Posterior cingulate gyrus (tissue), 11 donors: ENCODE measurements around the gene S100A2.
"Not testable (repeated sequence)": the region's sequence is repeated elsewhere in the genome, so short reads cannot be mapped to it uniquely, and the experiment has no call there.

Experiments
- DNase-seq, 10 donors: peaks; one replicate each; pipeline versions ENCODE4 v3.0.0 to v3.0.0-alpha.2; 2020 to 2021; ENCODE audit warnings: mixed read lengths in 3 of 10
- intact Hi-C: fragments of 100-400 bp; cut with DNase I; formaldehyde crosslinking; loops from one replicate; pipeline ENCODE4 v1.15.1; 2023

S100A2 gene

GRCh38 chr1:153536671-153537375 is 28.8 kb downstream of the S100A2 start:
- peak in 1 of 10 donors; percentile 25 for DNase-seq
- intact Hi-C loops = no loop called here

- intact Hi-C loops = no loop called here
- DNase-seq = peak; percentile 45 to 94 (median 60)
These were observed 29.5 kb downstream of the S100A2 start for GRCh38 chr1:153536012-153536670.

GRCh38 chr1:153535242-153536011 is 30.2 kb downstream of the S100A2 start, which contains the start of gene S100A6:
S100A6 (minus strand) TSS chr1:153535991; CDS start chr1:153535339, 652 bp downstream.
- peak in 3 of 10 donors; percentile 25 to 89 (median 69) for DNase-seq
- intact Hi-C loops = no loop called here

GRCh38 chr1:153534925-153535241 is 30.8 kb downstream of the S100A2 start:
- peak in 1 of 10 donors; percentile 0 for DNase-seq
- intact Hi-C loops = loop anchor here (5.0 kb wide), 1 partner anchor 32 kb away; the partner anchor contains the start of gene S100A2

GRCh38 chr1:153534226-153534924 is 31.3 kb downstream of the S100A2 start:
- DNase-seq = no peak
- intact Hi-C loops = loop anchor here (5.0 kb wide), 1 partner anchor 33 kb away; the partner anchor contains the start of gene S100A2

- DNase-seq = peak in 4 of 10 donors; percentile 25 to 86 (median 65)
- intact Hi-C loops = loop anchor here (5.0 kb wide), 1 partner anchor 34 kb away; the partner anchor contains the start of gene S100A2
These were observed 31.9 kb downstream of the S100A2 start for GRCh38 chr1:153533689-153534201.

- intact Hi-C loops = loop anchor here (5.0 kb wide), 1 partner anchor 34 kb away; the partner anchor contains the start of gene S100A2
- peak; percentile 53 to 97 (median 78) for DNase-seq
These were observed 32.7 kb downstream of the S100A2 start for GRCh38 chr1:153532769-153533599.

GRCh38 chr1:153532181-153532580 is 33.5 kb downstream of the S100A2 start:
- intact Hi-C loops = loop anchor here (5.0 kb wide), 1 partner anchor 35 kb away; the partner anchor contains the start of gene S100A2

GRCh38 chr1:153531638-153532037 is 34.0 kb downstream of the S100A2 start:
- intact Hi-C loops = loop anchor here (5.0 kb wide), 1 partner anchor 36 kb away; the partner anchor contains the start of gene S100A2
- peak in 1 of 10 donors; percentile 28 for DNase-seq

More at GRCh38 chr1:153532181-153532580, 33.5 kb downstream of the S100A2 start:
- peak in 1 of 10 donors; percentile 3 for DNase-seq

- intact Hi-C loops = no loop called here
- no peak for DNase-seq
These were observed 38.0 kb downstream of the S100A2 start for GRCh38 chr1:153527683-153528040.

GRCh38 chr1:153527023-153527682 is 38.5 kb downstream of the S100A2 start:
- DNase-seq = peak in 1 of 10 donors; percentile 9
- intact Hi-C loops = no loop called here

- intact Hi-C loops = no loop called here
- no peak for DNase-seq
These were observed 39.5 kb downstream of the S100A2 start for GRCh38 chr1:153526132-153526543.

GRCh38 chr1:153525088-153525728 is 40.4 kb downstream of the S100A2 start:
- intact Hi-C loops = no loop called here
- DNase-seq = no peak

GRCh38 chr1:153522353-153523048 is 43.1 kb downstream of the S100A2 start:
- intact Hi-C loops, DNase-seq: not testable (repeated sequence)

- DNase-seq, intact Hi-C loops: not testable (repeated sequence)
These were observed 43.8 kb downstream of the S100A2 start for GRCh38 chr1:153521808-153522207.

- intact Hi-C loops = no loop called here
- DNase-seq = no peak
These were observed 44.7 kb downstream of the S100A2 start for GRCh38 chr1:153520818-153521476.
